K562 (cell line): ENCODE data around the gene CNPY4. TPM values are rescaled to one million over a fixed set of nuclear protein-coding genes. Genes with fewer than 3 reads are reported as not detected.

ENCODE experiments used
- ARID4B ChIP-seq: sonication (generic); formaldehyde crosslinking; IDR thresholded peaks from 2 replicates; pipeline ENCODE4 v1.8.0; 2022; ENCODE audit warnings: mild to moderate bottlenecking, missing genetic modification reagents
- ATF2 ChIP-seq: sonication (generic); formaldehyde crosslinking; IDR thresholded peaks from 2 replicates; pipeline ENCODE4 v1.8.1; 2022; ENCODE audit warnings: missing genetic modification reagents
- E4F1 ChIP-seq: fragments of 250-450 bp; sonication (Bioruptor Pico); IDR thresholded peaks from 2 replicates; pipeline ENCODE4 v1.5.0; 2021; ENCODE audit warnings: mild to moderate bottlenecking, borderline replicate concordance
- ETV1 ChIP-seq: fragments of 450-650 bp; conservative IDR thresholded peaks from 2 replicates; pipeline ENCODE4 v1.6.1; 2016; ENCODE audit warnings: missing genetic modification characterization, control low read depth, low read depth, missing compliant biosample characterization
- GABPA ChIP-seq: fragments of 200-800 bp; sonication (Bioruptor generic); conservative IDR thresholded peaks from 2 replicates; pipeline ENCODE4 v1.6.1; 2016; ENCODE audit warnings: low read depth, missing genetic modification characterization, missing compliant biosample characterization
- ID3 ChIP-seq, 2 experiments: fragments of 250-450 bp in 1 of 2; fragments of 450-650 bp in 1 of 2; sonication (Bioruptor Pico) in 1 of 2; IDR thresholded peaks; 2 replicates each; pipeline versions ENCODE4 v1.6.1 to v1.8.0; 2016 to 2021; ENCODE audit warnings: mild to moderate bottlenecking in 2 of 2, moderate library complexity in 2 of 2, missing compliant biosample characterization in 1 of 2, missing genetic modification characterization in 1 of 2
- IFI16 ChIP-seq: fragments of 250-450 bp; sonication (Bioruptor Pico); IDR thresholded peaks from 2 replicates; pipeline ENCODE4 v2.1.2; 2022; ENCODE audit warnings: mild to moderate bottlenecking, inconsistent platforms
- LEF1 ChIP-seq: fragments of 450-650 bp; IDR thresholded peaks from 2 replicates; pipeline ENCODE4 v1.6.1; 2016; ENCODE audit warnings: mild to moderate bottlenecking
- NR2C1 ChIP-seq, 2 experiments: fragments of 450-650 bp; IDR thresholded peaks; 2 replicates each; pipeline ENCODE4 v1.6.1; 2017; ENCODE audit warnings: mild to moderate bottlenecking in 2 of 2, antibody characterized with exemption in 1 of 2, inconsistent platforms in 1 of 2, missing compliant biosample characterization in 1 of 2, missing genetic modification characterization in 1 of 2
- PHF20 ChIP-seq: fragments of 450-650 bp; IDR thresholded peaks from 2 replicates; pipeline ENCODE4 v1.6.1; 2018; ENCODE audit not compliant: partially characterized antibody
- ZFP36 ChIP-seq: fragments of 150-350 bp; IDR thresholded peaks from 2 replicates; pipeline ENCODE4 v1.6.1; 2018; ENCODE audit warnings: low read length, low read depth; ENCODE audit not compliant: partially characterized antibody
- ZKSCAN1 ChIP-seq: fragments of 150-350 bp; IDR thresholded peaks from 2 replicates; pipeline ENCODE4 v1.6.1; 2016; ENCODE audit warnings: low read depth, low read length
- ZNF609 ChIP-seq: sonication (generic); formaldehyde crosslinking; IDR thresholded peaks from 2 replicates; pipeline ENCODE4 v1.8.1; 2023; ENCODE audit warnings: missing genetic modification reagents, mild to moderate bottlenecking, borderline replicate concordance
- polyA plus RNA-seq, 8 experiments: library from polyadenylated mRNA; depleted of rRNA in 4 of 8; stranded (reverse) in 5 of 8; unstranded in 3 of 8; fragments of >200 nt; fragmentation: Nextera tagmentation in 2 of 8; fragmentation: Illumina TruSeq in 1 of 8; extraction: Ambion mirVana in 2 of 8; extraction: Trizol in 1 of 8; gene quantifications; 2 replicates each; pipeline versions ENCODE4 v1.2.1 to v1.2.3, GENCODE V29; 2011 to 2014; ENCODE audit warnings: inconsistent platforms in 1 of 8, missing spikeins in 1 of 8
- total RNA-seq, 7 experiments: library from RNA; depleted of rRNA in 6 of 7; stranded (reverse); fragments of >200 nt in 6 of 7; fragmentation: Illumina TruSeq in 2 of 7; extraction: Trizol in 2 of 7; gene quantifications; 2 replicates each; pipeline versions ENCODE4 v1.2.1 to v1.2.3, GENCODE V29; 2011 to 2021; ENCODE audit warnings: low replicate concordance in 1 of 7

CNPY4 gene
- total and polyA plus RNA-seq, 9 of the 15 experiments (the other 6 are each of a cell fraction or from before 2014, with no cell fraction given) = 1.9 to 11.2 (median 7.0) TPM

GRCh38 chr7:100167912-100168323 is 48.5 kb downstream of the CNPY4 start (continued):
- TF ChIP-seq ZNF609 (CRISPR knock-in tag) (0 out of 2 replicates have a peak, but pooled peaks have one; percentile 60), NR2C1 (IDR thresholded peaks at IDR 0.05) (peak; percentile 55), NR2C1 (tag; IDR thresholded peaks at IDR 0.05) (no peak), ATF2 (CRISPR knock-in tag) (no peak), IFI16 (CRISPR knock-in tag) (no peak), ARID4B (0 out of 2 replicates have a peak, but pooled peaks have one; percentile 55), ZKSCAN1 (no peak), ID3 (CRISPR knock-in tag; IDR thresholded peaks at IDR 0.05) (no peak), ID3 (tag; IDR thresholded peaks at IDR 0.05) (0 out of 2 replicates have a peak, but pooled peaks have one; percentile 6), ETV1 (tag) (no peak), LEF1 (peak; percentile 94), PHF20 (peak; percentile 41), ZFP36 (no peak), E4F1 (CRISPR knock-in tag) (no peak), GABPA (tag) (peak; percentile 46)
